CD4-positive, alpha-beta T cell treated with Interleukin-17A for 4 hours (primary cell): ENCODE data around the gene GNA12.

Experiments
- DNase-seq: peaks from one replicate; pipeline ENCODE4 v3.0.0-alpha.2; 2020; ENCODE audit warnings: mixed read lengths

The GNA12 gene

DNA sequence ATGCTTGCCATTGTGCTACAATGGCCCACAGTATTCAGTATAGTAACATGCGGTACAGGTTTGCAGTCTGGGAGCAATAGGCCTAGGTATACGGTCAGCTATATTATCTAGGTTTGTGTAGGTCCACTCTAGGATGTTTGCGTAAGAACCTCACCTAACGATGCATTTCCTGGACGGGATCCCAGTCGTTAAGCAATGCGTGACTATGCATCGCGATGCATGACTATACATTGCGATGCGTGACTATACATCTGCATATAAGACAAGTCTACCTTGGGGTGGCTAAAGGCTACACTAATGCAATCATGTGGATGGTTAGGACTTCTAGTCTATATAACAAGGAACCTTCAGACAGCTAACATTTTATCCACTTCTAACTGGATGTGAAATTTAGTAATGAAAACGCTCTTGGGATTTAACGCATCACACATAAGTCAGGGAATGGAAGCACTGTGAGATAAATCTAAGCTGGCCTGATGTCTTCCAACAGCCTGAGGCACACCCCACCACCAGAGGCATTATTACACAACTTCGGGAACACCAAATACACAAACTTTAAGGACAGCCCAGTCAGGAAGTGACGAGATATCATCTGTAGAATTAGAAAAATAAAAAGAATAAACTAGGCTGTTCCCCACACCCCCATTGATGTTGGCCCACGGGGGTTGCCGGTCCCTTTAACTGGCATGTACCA is 9.2 kb downstream of the GNA12 start:
- no peak for DNase-seq

GRCh38 chr7:2833083-2833910 is 10.8 kb downstream of the GNA12 start:
- DNase-seq = no peak

- DNase-seq = no peak
These were observed 11.6 kb downstream of the GNA12 start for GRCh38 chr7:2832461-2832860.

DNA sequence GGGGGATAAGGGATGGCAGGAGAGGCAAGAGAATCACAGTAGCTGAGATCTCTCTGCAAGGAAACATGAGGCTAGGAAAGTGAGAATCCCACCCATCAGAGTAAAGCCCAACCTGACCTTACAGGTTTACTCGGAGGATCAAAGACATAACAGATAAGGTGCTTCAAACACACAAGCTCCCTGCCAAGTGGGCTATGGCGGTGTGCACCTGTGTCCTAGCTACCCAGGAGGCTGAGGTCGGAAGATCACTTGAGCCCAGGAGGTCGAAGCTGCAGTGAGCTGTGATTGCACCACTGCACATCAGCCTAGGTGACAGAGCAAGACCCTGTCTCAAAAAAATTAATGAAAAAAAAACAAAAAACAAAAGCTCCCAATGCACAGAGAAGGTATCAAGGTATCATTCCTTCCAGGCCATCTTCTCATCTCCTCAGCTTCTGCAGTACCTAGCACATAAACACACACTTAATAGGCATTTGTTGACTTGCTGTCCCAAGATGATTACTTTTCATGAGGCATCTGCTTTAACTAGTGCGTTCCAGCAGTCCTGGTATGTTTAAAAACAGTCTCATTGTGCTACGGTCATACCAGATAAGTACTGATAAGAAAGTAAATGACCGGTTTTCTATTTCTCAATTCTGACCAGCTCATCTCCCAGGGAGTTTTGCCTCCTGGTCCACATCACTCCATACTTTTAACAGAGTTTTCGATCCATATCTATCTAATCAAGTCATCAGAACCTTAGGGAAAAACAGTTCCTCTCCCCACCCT is 13.3 kb downstream of the GNA12 start:
- no peak for DNase-seq

DNA sequence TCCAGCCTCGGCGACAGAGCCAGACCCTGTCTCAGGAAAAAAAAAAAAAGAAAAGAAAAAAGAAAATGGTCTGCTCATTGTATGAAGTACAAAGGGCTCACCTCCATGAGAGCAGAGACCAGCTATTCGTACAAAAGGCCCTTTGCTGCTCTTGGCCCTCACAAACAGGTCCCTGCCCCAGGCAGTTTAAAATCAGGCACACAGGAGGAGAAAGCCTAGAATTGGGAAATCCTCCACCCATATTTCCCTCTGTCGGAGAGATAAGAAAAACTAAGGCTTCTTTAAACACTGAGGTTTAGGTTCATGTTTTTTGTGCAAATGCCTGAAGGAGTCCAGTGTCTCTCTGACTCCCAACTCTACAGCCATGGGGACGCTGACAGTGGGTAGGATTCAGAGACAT is 15.1 kb downstream of the GNA12 start:
- no peak for DNase-seq

DNA sequence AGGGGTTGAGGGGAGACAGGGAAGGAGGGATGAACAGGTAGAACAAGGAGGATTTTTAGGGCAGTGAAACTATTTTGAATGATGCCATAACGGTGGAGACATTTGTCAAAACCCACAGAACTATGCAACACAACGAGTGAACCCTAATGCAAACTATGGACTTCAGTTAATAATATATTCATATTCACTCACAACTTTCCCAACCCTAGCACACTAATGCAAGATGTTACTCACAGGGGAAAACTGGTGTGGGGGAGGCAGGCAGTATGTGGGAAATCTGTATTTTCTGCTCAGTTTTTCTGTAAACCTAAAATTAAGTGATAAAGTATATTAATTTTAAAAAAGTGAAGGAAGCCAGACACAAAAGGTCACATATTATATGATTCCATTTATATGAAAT is 17.3 kb downstream of the GNA12 start:
- DNase-seq = no peak

DNA sequence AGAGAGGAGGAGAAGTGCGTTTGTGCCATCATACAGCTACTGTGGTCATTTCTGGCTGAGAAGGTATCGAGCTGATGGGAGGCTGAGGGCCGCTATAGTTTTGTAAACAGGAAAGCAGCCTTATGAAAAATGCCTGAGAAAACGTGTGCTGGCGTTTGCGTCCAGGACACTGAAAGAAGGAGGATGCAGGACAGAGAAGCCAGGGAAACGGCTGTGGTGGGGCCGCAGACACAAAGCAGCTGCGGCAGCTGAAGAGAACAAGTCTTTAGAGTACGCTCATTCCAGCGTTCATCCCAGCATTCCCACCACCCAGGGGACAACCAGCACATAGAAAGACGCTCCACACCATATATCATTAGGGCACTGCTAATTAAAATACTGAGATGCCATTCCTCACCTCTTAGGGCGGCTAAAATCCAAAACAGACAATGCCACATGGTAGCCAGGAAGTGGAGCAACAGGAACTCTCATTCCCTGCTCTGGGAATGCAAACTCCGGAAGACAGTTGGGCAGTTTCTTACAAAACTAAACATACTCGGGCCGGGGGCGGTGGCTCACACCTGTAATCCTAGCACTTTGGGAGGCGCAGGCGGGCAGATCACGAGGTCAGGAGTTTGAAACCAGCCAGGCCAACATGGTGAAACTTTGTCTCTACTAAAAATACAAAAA is 18.4 kb downstream of the GNA12 start:
- DNase-seq = no peak

DNA sequence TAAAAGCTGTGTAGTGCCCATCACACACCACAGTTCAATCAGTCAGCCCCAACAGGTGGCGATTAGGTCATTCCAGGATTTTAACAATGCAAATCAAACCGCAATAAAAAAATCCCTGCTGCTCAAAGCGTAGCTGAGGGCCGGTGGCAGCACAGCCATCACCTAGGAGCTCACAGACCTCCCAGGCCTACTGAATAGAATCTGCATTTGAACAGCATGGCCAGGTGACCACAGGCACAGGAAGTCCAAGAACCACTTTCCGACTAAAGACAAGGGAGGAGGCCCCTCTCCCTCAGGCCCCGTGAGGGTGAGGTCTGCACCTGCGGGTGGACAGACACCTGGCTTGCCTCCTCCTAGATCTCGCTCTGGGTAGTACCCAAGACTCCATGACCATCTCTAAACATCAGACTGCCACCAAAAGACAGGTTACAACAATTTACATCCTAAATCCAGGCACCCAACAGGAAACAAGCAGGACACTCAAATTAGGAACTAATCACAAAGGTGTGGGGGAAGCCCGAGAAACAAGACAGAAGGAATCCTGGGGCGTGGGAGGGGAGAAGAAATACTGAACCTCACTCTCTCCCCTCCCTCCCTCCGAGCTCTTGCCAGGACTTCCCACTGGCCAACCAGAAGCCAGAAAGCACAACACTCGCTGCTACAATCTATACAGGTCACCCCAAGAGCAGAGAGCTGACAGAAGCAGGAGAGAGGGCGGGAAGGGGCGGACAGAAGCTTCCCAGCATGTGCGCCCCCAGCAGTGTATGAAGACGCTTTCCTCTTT is 19.2 kb downstream of the GNA12 start:
- DNase-seq = no peak

GRCh38 chr7:2824026-2824677 is 20.0 kb downstream of the GNA12 start:
- no peak for DNase-seq

- DNase-seq = no peak
These were observed 21.0 kb downstream of the GNA12 start for GRCh38 chr7:2823130-2823529.

GRCh38 chr7:2821842-2822507 is 22.1 kb downstream of the GNA12 start:
- DNase-seq = no peak

DNA sequence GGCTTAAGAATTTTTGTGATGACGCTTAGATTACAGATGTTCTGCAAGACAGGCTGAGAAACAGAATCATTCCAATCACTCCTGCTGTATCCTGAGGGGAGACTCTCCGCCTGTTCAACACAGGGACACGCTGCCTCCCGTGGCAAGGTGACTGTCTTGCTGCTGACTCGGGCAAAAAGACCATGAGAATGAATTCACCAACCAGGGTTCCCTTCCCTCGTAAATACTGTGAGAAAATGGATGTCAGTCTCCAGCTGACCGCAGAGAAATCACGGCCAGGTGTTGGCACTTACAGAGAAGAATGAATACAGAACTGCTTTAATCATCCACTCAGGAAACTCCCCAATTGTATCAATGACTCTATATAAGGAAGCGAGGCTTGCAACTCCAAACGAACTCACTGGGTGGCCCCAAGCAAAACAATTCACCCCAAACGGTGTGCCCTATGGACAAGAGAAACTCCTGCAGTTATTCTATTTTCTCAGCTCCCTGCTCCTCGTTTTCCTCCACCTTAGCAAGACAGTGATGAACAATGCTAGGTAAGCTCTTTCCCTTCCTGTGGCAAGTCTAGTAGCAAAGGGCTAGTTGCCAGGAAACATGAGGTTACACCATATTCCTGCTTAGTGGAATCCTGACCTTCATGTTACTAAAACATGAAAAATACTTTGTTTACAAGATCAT is 22.8 kb downstream of the GNA12 start:
- no peak for DNase-seq

- no peak for DNase-seq
These were observed 23.6 kb downstream of the GNA12 start for GRCh38 chr7:2820508-2820934.

- no peak for DNase-seq
These were observed 24.1 kb downstream of the GNA12 start for GRCh38 chr7:2819954-2820397.

- no peak for DNase-seq
These were observed 24.8 kb downstream of the GNA12 start for GRCh38 chr7:2819161-2819953.

DNA sequence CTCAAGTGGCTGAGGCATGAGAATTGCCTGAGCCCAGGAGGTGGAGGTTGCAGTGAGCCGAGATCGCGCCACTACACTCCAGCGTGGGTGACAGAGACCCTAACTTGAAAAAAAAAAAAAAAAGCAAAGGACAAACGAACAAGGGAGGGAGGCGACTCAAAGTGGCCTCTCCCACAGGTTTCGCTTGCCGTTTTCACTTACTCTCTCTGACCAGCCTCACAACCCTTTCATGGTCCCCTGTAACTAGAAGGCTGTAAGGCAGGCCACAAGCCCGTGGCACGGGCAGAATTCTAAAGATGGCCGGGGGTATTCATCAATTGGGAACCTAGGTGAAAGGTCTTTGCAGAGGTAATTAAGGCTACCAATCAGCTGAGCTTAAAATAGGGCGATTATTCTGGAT is 25.5 kb downstream of the GNA12 start:
- DNase-seq = no peak

GRCh38 chr7:2818121-2818520 is 26.0 kb downstream of the GNA12 start:
- DNase-seq = no peak

- DNase-seq = no peak
These were observed 26.7 kb downstream of the GNA12 start for GRCh38 chr7:2817456-2817855.

DNA sequence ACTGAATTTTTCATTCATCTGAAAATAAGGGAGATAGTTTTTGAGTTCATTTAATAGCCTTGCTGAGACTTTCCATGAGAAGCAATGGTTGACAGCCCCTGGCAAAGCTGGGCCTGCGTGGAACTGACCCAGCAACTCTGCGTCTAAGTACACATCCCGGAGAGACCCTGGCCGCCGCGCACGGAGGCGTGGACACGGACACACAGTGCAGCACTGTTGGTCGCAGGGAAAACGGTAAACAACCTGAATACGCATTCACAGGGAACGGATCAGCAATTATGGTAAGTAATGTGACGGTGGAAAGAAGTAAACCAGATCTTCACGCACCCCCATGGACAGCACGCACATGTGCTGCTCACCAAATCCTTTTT is 28.2 kb downstream of the GNA12 start:
- DNase-seq = no peak
